C4-2B (cell line): Measurements from ENCODE around the gene PIGB.

ENCODE experiments used
- ZFX ChIP-seq: fragments of 450-650 bp; IDR thresholded peaks from 2 replicates; pipeline ENCODE4 v1.6.1; 2017
- TF ChIP-seq, protein P1 (sequence below): fragments of 450-650 bp; conservative IDR thresholded peaks from 2 replicates; pipeline ENCODE4 v1.5.1; 2017; ENCODE audit warnings: mild to moderate bottlenecking

DNA sequence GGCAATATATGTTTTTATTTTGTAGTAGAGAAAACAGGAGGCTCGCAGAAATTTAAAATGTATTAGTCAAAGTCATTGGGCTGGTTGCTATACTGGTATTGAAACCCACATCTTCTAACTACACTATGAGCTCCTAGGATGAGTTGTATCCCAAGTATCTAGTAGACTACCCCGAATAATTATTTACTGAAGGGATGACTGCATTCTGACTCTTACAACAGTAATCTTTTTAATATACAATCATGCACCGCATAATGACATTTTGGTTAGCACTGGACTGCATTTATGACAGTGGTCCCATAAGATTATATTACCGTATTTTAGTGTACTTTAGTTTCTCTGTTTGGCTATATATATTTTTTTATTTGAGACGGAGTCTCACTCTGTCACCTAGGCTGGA lies 15.3 kb downstream of the PIGB start:
- TF ChIP-seq, protein P1, sequence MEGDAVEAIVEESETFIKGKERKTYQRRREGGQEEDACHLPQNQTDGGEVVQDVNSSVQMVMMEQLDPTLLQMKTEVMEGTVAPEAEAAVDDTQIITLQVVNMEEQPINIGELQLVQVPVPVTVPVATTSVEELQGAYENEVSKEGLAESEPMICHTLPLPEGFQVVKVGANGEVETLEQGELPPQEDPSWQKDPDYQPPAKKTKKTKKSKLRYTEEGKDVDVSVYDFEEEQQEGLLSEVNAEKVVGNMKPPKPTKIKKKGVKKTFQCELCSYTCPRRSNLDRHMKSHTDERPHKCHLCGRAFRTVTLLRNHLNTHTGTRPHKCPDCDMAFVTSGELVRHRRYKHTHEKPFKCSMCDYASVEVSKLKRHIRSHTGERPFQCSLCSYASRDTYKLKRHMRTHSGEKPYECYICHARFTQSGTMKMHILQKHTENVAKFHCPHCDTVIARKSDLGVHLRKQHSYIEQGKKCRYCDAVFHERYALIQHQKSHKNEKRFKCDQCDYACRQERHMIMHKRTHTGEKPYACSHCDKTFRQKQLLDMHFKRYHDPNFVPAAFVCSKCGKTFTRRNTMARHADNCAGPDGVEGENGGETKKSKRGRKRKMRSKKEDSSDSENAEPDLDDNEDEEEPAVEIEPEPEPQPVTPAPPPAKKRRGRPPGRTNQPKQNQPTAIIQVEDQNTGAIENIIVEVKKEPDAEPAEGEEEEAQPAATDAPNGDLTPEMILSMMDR: no peak
- TF ChIP-seq ZFX: no peak
